Measurements from ENCODE around the gene IL12RB2.
A peak's percentile ranks its signal among the peaks of the same experiment; 100 is the strongest.

The IL12RB2 gene

GRCh38 chr1:67348586-67349252, 41.0 kb downstream of the IL12RB2 start:
- DNase-seq (ENCODE audit: low spot score), result no peak

DNA sequence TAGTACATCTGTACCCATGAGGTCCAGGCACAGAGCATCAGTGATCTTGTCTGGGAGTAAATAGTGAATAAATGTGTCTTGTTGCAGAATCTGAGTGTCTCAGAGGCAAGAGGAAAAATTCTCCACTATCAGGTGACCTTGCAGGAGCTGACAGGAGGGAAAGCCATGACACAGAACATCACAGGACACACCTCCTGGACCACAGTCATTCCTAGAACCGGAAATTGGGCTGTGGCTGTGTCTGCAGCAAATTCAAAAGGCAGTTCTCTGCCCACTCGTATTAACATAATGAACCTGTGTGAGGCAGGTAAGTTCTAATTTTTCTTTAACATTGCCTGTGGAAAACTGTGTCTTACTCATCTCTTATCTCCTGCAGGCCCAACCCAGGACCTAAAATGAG, 43.1 kb downstream of the IL12RB2 start:
- DNase-seq (ENCODE audit: low spot score), result no peak

- DNase-seq (ENCODE audit: low spot score), result no peak
Observed at GRCh38 chr1:67352211-67352610, 44.5 kb downstream of the IL12RB2 start.

DNA sequence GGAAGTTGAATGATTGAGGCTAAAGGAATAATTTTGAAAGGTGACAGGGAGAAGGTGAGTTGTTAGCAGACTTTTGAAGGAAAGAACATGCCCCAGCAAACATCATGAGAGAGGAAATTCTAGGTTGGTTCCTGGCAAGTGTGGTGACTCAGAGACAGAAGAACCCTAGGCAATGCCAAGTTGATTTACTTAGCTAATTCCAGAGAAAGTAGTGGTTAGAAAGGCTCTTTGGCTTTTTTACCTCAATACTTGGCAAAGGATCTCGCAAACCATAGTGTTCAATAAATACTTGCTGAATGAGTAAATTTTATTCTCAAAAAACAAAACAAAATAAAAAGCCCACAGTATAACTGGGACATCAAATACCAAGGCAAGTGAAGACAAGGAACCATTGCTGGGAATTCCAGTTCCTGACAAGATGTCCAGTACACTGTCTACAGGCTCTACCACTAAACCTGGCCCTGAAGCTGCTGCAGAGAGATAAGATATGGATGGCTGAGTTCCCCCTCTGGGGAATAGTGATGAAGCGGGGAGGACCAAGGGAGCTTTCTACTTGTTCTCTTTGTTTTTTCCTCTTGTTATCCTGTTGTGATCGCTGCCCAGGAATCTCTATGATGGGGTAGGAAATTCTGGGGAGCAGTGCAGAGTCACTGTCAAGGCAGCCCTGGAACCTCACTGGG, 48.2 kb downstream of the IL12RB2 start:
- no peak for DNase-seq (ENCODE audit: low spot score)

DNA sequence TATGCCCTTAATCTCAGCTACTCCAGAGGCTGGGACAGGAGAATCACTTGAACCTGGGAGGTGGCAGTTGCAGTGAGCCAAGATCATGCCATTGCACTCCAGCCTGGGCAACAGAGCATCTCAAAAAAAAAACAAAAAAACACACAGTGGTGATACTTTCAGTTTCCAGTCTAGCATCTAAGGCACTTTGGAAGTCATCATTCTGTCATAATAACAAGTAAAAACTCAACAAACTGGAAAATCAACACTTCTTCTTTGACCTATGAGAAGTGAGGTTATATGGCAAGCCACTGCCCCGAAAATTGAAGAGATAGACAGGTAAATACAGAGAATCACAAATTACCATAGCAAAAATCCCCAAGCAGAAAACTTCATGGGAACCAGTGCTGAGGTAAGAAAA, 51.9 kb downstream of the IL12RB2 start:
- no peak for DNase-seq (ENCODE audit: low spot score)

GRCh38 chr1:67361641-67362040, 54.0 kb downstream of the IL12RB2 start:
- no peak for DNase-seq (ENCODE audit: low spot score)

DNA sequence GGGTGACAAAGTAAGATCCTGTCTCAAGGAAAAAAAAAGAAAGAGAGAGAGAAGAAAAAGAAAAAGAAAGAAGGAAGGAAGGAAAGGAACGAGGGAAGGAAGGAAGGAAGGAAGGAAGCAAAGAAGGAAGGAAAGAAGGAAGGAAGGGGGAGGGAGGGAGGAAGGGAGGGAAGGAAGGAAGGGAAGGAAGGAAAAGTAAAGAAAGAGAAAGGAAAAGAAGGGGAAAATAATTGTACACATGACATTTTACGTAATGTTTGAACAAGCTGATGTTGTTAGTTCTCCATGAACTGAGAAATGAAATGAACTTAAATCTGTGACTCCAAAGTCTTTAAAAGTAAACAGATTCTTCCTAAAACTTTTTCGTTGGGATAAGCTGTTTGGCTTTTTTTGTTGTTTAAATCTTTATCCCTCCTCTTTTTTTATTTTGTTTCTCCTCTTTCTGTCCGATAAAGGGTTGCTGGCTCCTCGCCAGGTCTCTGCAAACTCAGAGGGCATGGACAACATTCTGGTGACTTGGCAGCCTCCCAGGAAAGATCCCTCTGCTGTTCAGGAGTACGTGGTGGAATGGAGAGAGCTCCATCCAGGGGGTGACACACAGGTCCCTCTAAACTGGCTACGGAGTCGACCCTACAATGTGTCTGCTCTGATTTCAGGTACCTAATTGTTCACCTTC, 59.8 kb downstream of the IL12RB2 start:
- DNase-seq (ENCODE audit: low spot score), result peak; percentile 9

DNA sequence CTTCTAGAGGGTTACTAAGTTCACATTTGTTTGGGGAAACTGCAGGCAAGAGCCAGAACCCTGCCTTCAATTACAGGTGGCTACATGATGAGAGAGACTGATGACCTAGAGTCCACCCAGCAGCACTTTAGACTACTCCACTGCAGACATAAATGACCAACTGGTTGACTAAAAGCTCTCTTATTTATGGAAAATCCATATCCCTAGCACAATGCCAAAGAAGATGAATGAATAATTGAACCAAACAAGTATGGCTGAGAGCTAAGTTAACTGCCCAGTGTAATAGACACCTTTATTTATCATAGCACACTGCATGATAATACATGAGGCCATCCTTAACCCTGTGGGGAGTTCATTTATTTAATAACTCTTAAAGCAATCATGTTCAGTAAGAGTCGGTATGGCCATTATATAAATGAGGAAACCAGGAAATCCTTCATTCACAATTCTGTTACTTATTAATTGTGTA, 60.4 kb downstream of the IL12RB2 start:
- DNase-seq (ENCODE audit: low spot score), result no peak

- no peak for DNase-seq (ENCODE audit: low spot score)
Observed at GRCh38 chr1:67371043-67371442, 63.4 kb downstream of the IL12RB2 start.

GRCh38 chr1:67371681-67372080, 64.0 kb downstream of the IL12RB2 start:
- DNase-seq (ENCODE audit: low spot score), result no peak

GRCh38 chr1:67372136-67372535, 64.5 kb downstream of the IL12RB2 start:
- no peak for DNase-seq (ENCODE audit: low spot score)

GRCh38 chr1:67372898-67373297, 65.2 kb downstream of the IL12RB2 start:
- DNase-seq (ENCODE audit: low spot score), result no peak

DNA sequence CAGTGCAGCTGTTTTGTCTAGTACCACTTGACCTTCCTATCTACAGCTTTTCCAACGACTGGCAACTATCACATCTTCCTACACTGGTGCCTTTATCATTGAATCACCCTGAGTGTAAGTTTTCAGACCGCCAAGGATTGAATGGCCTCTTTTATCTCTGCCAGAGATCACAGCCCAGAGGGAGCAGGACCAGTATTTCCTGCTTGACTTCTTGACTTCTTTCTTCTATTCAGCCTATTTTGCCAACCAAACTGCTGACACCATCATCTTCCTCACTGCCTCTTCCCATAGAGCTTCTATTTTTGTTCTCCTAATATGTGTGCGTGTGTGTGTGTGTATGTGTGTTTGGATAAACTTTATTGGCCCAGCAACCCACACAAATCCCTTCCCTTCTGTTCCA, 68.7 kb downstream of the IL12RB2 start:
- DNase-seq (ENCODE audit: low spot score), result no peak

- no peak for DNase-seq (ENCODE audit: low spot score)
Observed at GRCh38 chr1:67377253-67377652, 69.6 kb downstream of the IL12RB2 start.

DNA sequence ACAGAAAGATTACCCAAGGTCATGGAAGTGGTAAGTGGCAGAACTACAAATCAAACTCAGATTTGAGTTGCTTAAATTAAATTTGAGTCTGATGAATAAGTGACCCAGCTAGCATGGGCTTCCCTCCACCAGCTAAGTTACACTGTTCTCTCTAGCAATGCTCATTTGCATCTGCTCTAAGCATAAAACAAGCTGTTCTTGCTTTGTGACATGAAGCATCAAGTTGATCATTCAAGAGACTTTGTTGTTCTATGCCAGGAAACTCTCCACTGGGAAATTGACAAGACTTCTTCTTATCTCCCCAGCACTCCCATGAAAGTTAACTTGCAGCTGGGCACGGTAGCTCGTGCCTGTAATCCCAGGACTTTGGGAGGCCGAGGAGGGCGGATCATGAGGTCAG, 73.5 kb downstream of the IL12RB2 start:
- no peak for DNase-seq (ENCODE audit: low spot score)

DNA sequence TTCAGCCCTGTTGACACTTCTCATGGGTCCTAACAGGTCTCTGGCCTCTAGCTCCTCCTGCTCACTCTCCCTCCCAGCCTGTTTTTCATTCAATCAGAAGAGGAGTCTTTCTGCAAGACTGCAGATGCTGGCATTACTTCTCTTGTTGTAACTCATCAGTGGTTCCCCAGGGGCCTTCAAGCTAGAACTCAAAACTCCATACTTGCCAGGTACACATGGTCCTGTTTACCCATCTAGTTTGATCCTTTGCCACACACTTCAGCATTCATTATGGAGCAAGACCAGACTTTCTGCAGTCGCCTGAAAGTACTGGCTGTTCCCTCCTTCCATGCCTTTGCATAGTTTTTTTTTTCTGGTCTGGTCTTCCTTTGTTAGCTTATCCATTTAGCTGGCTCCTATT, 74.6 kb downstream of the IL12RB2 start:
- DNase-seq (ENCODE audit: low spot score), result no peak

- DNase-seq (ENCODE audit: low spot score), result no peak
Observed at GRCh38 chr1:67383999-67384638, 76.4 kb downstream of the IL12RB2 start.

- DNase-seq (ENCODE audit: low spot score), result no peak
Observed at GRCh38 chr1:67390041-67390887, 82.6 kb downstream of the IL12RB2 start.

DNA sequence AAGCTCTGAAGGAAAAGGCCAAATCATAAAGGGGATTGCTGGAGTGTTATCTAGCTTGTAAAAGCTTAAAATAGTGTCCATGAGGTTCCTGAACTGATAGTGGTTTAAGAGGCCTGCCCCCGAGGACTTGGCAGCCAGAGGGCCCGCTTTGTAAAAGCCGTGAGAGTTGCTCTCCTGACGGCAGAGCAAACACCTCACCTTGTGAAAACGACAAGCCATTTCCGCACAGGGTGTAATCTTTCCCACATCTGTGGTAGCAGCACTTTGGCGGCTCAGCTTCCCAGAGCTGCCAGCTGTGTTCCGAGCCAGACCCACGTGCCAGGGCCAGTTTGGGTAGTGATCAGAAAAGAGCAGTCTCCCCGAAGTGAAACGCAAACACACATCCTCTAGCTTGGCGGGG, 85.6 kb downstream of the IL12RB2 start:
- no peak for DNase-seq (ENCODE audit: low spot score)

DNA sequence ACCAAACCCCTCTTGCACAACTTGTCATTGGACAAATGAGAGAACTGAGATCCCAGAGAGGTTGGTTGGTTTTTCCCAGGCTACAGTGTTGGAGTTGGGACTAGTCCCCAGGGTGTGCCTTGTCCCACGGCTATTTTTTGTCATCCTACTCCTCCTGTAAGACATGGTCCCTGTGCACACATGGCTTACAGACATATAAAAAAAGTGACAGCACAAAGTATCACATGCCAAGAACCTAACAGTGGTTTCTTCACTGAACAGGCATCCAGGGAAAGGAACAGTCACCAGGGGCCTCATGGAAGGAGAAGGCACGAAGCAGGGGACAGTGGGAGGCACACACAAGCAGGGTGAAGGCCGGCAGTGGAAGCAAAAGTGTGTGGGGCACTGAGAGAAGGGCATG, 86.1 kb downstream of the IL12RB2 start:
- no peak for DNase-seq (ENCODE audit: low spot score)

GRCh38 chr1:67394548-67394947, 86.9 kb downstream of the IL12RB2 start:
- DNase-seq (ENCODE audit: low spot score), result no peak
